ENCODE results near the gene SUPT6H. TPM values are rescaled to one million over a fixed set of nuclear protein-coding genes. Genes with fewer than 3 reads are reported as not detected.
A peak's percentile ranks its signal among the peaks of the same experiment; 100 is the strongest.

The SUPT6H gene
- total and polyA plus RNA-seq, 9 of the 15 experiments (the other 6 are each of a cell fraction or from before 2014, with no cell fraction given), result 1.7 to 77.7 (median 49.2) TPM

- TF ChIP-seq ZMIZ1 (IDR thresholded peaks at IDR 0.05; ENCODE audit: low read depth in 2 of 2, low read length in 2 of 2) (0 out of 4 replicates have a peak, but pooled peaks of 1 of the 2 experiments have one; percentile 22), PRDM10 (IDR thresholded peaks at IDR 0.05; ENCODE audit: partially characterized antibody) (peak; percentile 54), ZNF583 (CRISPR knock-in tag; IDR thresholded peaks at IDR 0.05) (peak; percentile 61; the same call in 1 of the 2 replicates), FOSL1 (tag; conservative IDR thresholded peaks at IDR 0.05) (peak; percentile 92), TCF3 (CRISPR knock-in tag; IDR thresholded peaks at IDR 0.05) (peak; percentile 24; the same call in 1 of the 2 replicates), ATF1 (CRISPR knock-in tag; IDR thresholded peaks at IDR 0.05) (no peak), ATF1 (tag; IDR thresholded peaks at IDR 0.05) (peak; percentile 56; the same call in 1 of the 2 replicates), HDGF (IDR thresholded peaks at IDR 0.05) (no peak), HMGXB4 (CRISPR knock-in tag; IDR thresholded peaks at IDR 0.05) (0 out of 2 replicates have a peak, but pooled peaks have one; percentile 40), YY1 (IDR thresholded peaks at IDR 0.05; ENCODE audit: borderline replicate concordance in 1 of 3, control insufficient read depth in 1 of 3, extremely low read depth in 1 of 3, insufficient read depth in 3 of 3, insufficient read length in 1 of 3, insufficient replicate concordance in 2 of 3, low read depth in 1 of 3, low read length in 2 of 3) (peak in 2 of 3 experiments; percentile 11 to 27), FUS (optimal IDR thresholded peaks at IDR 0.05; ENCODE audit: low read depth, low read length) (no peak), MBD2 (IDR thresholded peaks at IDR 0.05; ENCODE audit: borderline replicate concordance, low read depth) (peak; percentile 27; the same call in 1 of the 2 replicates), MED1 (CRISPR knock-in tag; IDR thresholded peaks at IDR 0.05; ENCODE audit: borderline replicate concordance) (no peak), TRIM28 (IDR thresholded peaks at IDR 0.05) (peak; percentile 98), SOX6 (IDR thresholded peaks at IDR 0.05) (peak; percentile 58), TAF1 (IDR thresholded peaks at IDR 0.05; ENCODE audit: control insufficient read depth, extremely low read depth, insufficient read depth, low read length, severe bottlenecking) (peak; percentile 23), DPF2 (IDR thresholded peaks at IDR 0.05) (peak; percentile 95), POLR2AphosphoS5 (IDR thresholded peaks at IDR 0.05; ENCODE audit: control insufficient read depth, insufficient read depth, low read depth, low read length) (no peak), SMC3 (conservative IDR thresholded peaks at IDR 0.05; ENCODE audit: insufficient read depth, low read depth, low read length) (0 out of 2 replicates have a peak, but pooled peaks have one; percentile 12), SMARCC2 (IDR thresholded peaks at IDR 0.05; ENCODE audit: low read depth) (peak; percentile 73; the same call in 1 of the 2 replicates)
These were observed 73.3 kb downstream of the SUPT6H start (continued) for GRCh38 chr17:28735242-28735722.

Measured in K562 (cell line).